HG02571 (cell line): ENCODE measurements around the gene SLC33A1.
A peak's percentile ranks its signal among the peaks of the same experiment; 100 is the strongest.
"Not testable (repeated sequence)": the region's sequence is repeated elsewhere in the genome, so short reads cannot be mapped to it uniquely, and the experiment has no call there.

Experiments used
- ATAC-seq: cut with Tn5 transposase; IDR thresholded peaks from one replicate; pipeline ENCODE4 v1.9.1; 2021; ENCODE audit warnings: mild to moderate bottlenecking, moderate library complexity; ENCODE audit not compliant: unreplicated experiment

Gene SLC33A1

GRCh38 chr3:155862290-155862982 is 8.2 kb upstream of the SLC33A1 start:
- not testable (repeated sequence) for ATAC-seq

GRCh38 chr3:155861476-155862183 is 7.4 kb upstream of the SLC33A1 start:
- ATAC-seq, result no peak

GRCh38 chr3:155860424-155860823 is 6.2 kb upstream of the SLC33A1 start:
- not testable (repeated sequence) for ATAC-seq

- no peak for ATAC-seq
These were observed 5.6 kb upstream of the SLC33A1 start for GRCh38 chr3:155859859-155860258.

- peak; percentile 16 for ATAC-seq
These were observed 750 bp downstream of the SLC33A1 start for GRCh38 chr3:155853214-155854140.

- ATAC-seq, result no peak
These were observed 1.9 kb downstream of the SLC33A1 start for GRCh38 chr3:155852341-155852740.

GRCh38 chr3:155849404-155849803 is 4.8 kb downstream of the SLC33A1 start:
- ATAC-seq, result not testable (repeated sequence)

- ATAC-seq, result no peak
These were observed 6.2 kb downstream of the SLC33A1 start for GRCh38 chr3:155847993-155848392.

- no peak for ATAC-seq
These were observed 8.1 kb downstream of the SLC33A1 start for GRCh38 chr3:155846119-155846518.

- ATAC-seq, result no peak
These were observed 10.7 kb downstream of the SLC33A1 start for GRCh38 chr3:155843569-155843968.

GRCh38 chr3:155835341-155836071 is 18.7 kb downstream of the SLC33A1 start:
- no peak for ATAC-seq

GRCh38 chr3:155828490-155829098 is 25.6 kb downstream of the SLC33A1 start:
- not testable (repeated sequence) for ATAC-seq

- ATAC-seq, result no peak
These were observed 39.1 kb downstream of the SLC33A1 start for GRCh38 chr3:155815030-155815545.

GRCh38 chr3:155813224-155813623 is 41.0 kb downstream of the SLC33A1 start:
- ATAC-seq, result not testable (repeated sequence)

- ATAC-seq, result no peak
These were observed 45.0 kb downstream of the SLC33A1 start for GRCh38 chr3:155809181-155809580.

GRCh38 chr3:155807823-155808222 is 46.4 kb downstream of the SLC33A1 start:
- ATAC-seq, result no peak

GRCh38 chr3:155805802-155806618 is 48.2 kb downstream of the SLC33A1 start, which contains the start of gene C3orf33:
TSS of gene C3orf33 (minus strand) at chr3:155806278. CDS start at chr3:155806252, 26 bp downstream.
- peak; percentile 98 for ATAC-seq

GRCh38 chr3:155805204-155805801 is 48.9 kb downstream of the SLC33A1 start:
- peak; percentile 15 for ATAC-seq

GRCh38 chr3:155804323-155804722 is 49.9 kb downstream of the SLC33A1 start:
- ATAC-seq, result no peak
